ENCODE results near the gene PLD6.
A peak's percentile ranks its signal among the peaks of the same experiment; 100 is the strongest.

Gene PLD6

DNA sequence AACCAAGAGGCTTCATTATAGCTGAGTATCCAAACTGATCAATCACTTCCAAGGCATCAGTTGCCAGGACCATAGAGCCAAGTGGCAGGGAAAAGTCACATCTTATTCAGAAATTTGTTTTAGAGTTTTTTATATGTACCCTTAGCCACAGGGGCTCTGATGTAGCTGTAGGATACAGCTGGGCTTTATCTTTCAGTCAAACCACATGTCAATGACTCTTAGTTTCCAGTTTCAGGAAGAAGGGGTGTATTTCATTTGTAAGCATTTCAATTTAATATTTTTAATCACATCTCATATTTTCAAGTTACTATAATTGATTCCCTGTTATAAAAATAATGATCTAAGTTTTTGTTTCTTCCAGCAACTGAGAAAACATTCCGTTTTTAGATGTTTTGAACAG, 33.7 kb upstream of the PLD6 start (continued):
- TF ChIP-seq, protein P1, sequence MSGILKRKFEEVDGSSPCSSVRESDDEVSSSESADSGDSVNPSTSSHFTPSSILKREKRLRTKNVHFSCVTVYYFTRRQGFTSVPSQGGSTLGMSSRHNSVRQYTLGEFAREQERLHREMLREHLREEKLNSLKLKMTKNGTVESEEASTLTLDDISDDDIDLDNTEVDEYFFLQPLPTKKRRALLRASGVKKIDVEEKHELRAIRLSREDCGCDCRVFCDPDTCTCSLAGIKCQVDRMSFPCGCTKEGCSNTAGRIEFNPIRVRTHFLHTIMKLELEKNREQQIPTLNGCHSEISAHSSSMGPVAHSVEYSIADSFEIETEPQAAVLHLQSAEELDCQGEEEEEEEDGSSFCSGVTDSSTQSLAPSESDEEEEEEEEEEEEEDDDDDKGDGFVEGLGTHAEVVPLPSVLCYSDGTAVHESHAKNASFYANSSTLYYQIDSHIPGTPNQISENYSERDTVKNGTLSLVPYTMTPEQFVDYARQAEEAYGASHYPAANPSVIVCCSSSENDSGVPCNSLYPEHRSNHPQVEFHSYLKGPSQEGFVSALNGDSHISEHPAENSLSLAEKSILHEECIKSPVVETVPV (CRISPR knock-in tag; IDR thresholded peaks at IDR 0.05): no peak
- TF ChIP-seq OSR1 (CRISPR knock-in tag; IDR thresholded peaks at IDR 0.05) (no peak), ESRRG (CRISPR knock-in tag; IDR thresholded peaks at IDR 0.05) (no peak), BACH2 (CRISPR knock-in tag; IDR thresholded peaks at IDR 0.05; ENCODE audit: borderline replicate concordance) (no peak), ZNF70 (CRISPR knock-in tag; IDR thresholded peaks at IDR 0.05) (no peak), ARNTL (CRISPR knock-in tag; IDR thresholded peaks at IDR 0.05; ENCODE audit: borderline replicate concordance, low read depth) (no peak), ISL1 (CRISPR knock-in tag; IDR thresholded peaks at IDR 0.05) (no peak), ZFP3 (CRISPR knock-in tag; IDR thresholded peaks at IDR 0.05) (no peak)
- TF ChIP-seq, protein P2, sequence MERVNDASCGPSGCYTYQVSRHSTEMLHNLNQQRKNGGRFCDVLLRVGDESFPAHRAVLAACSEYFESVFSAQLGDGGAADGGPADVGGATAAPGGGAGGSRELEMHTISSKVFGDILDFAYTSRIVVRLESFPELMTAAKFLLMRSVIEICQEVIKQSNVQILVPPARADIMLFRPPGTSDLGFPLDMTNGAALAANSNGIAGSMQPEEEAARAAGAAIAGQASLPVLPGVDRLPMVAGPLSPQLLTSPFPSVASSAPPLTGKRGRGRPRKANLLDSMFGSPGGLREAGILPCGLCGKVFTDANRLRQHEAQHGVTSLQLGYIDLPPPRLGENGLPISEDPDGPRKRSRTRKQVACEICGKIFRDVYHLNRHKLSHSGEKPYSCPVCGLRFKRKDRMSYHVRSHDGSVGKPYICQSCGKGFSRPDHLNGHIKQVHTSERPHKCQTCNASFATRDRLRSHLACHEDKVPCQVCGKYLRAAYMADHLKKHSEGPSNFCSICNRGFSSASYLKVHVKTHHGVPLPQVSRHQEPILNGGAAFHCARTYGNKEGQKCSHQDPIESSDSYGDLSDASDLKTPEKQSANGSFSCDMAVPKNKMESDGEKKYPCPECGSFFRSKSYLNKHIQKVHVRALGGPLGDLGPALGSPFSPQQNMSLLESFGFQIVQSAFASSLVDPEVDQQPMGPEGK (CRISPR knock-in tag; IDR thresholded peaks at IDR 0.05; ENCODE audit: borderline replicate concordance): no peak

DNA sequence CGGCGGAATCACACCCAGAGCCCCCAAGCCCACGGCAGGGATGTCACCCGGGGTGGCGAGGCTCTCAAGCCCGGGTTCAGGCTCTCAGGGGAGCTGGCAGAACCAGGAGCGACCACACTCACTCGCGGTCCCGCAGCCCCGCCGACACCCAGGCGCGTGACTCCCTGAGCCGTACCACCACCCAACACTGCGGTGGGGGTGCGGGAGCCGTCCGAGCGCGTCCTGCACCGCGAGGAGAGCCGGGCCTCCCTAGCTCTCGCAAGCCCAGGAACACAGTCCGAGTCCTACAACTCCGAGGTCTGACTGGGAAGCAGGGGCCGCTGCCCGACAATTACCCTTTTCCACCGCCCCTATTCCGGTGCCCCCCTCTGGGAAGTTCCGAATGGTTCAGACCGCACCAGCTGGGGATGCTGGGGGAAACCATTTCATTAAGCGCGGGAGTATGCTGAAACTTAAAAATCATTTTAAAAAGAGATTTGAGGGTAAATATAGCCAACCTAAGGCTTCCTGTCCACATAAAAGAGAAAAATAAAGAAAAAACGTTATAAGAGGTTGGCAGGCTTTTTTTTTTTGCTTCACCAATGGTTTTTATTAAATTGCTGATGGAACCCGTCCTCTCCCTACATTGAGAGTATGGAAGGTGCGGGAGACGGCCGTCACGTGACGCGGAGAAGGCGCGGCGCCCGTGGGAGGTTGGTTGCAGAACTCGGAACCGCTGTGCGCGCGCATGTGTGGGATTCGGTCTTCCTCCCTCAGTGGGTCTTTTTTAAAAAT, 31.1 kb upstream of the PLD6 start, which contains the start of gene FLCN:
TSS of gene FLCN (minus strand) at position 143 of the 774 bp plus-strand sequence. CDS start 9,031 bp downstream, outside the sequence.
- peak; percentile 94 for ATAC-seq
- TF ChIP-seq BACH2 (CRISPR knock-in tag; IDR thresholded peaks at IDR 0.05; ENCODE audit: borderline replicate concordance) (no peak), ISL1 (CRISPR knock-in tag; IDR thresholded peaks at IDR 0.05) (no peak), SNAI2 (CRISPR knock-in tag; IDR thresholded peaks at IDR 0.05) (no peak), ZNF565 (CRISPR knock-in tag; conservative IDR thresholded peaks at IDR 0.05; ENCODE audit: low read depth) (no peak), PPARA (CRISPR knock-in tag; IDR thresholded peaks at IDR 0.05; ENCODE audit: borderline replicate concordance) (no peak), ZNF8 (CRISPR knock-in tag; IDR thresholded peaks at IDR 0.05) (no peak), ZFP3 (CRISPR knock-in tag; IDR thresholded peaks at IDR 0.05) (no peak), ZFP30 (CRISPR knock-in tag; IDR thresholded peaks at IDR 0.05) (no peak), RARB (CRISPR knock-in tag; IDR thresholded peaks at IDR 0.05) (no peak), ESRRG (CRISPR knock-in tag; IDR thresholded peaks at IDR 0.05) (no peak), ZNF70 (CRISPR knock-in tag; IDR thresholded peaks at IDR 0.05) (no peak), TCF4 (CRISPR knock-in tag; IDR thresholded peaks at IDR 0.05; ENCODE audit: borderline replicate concordance) (no peak)
- TF ChIP-seq, protein P3, sequence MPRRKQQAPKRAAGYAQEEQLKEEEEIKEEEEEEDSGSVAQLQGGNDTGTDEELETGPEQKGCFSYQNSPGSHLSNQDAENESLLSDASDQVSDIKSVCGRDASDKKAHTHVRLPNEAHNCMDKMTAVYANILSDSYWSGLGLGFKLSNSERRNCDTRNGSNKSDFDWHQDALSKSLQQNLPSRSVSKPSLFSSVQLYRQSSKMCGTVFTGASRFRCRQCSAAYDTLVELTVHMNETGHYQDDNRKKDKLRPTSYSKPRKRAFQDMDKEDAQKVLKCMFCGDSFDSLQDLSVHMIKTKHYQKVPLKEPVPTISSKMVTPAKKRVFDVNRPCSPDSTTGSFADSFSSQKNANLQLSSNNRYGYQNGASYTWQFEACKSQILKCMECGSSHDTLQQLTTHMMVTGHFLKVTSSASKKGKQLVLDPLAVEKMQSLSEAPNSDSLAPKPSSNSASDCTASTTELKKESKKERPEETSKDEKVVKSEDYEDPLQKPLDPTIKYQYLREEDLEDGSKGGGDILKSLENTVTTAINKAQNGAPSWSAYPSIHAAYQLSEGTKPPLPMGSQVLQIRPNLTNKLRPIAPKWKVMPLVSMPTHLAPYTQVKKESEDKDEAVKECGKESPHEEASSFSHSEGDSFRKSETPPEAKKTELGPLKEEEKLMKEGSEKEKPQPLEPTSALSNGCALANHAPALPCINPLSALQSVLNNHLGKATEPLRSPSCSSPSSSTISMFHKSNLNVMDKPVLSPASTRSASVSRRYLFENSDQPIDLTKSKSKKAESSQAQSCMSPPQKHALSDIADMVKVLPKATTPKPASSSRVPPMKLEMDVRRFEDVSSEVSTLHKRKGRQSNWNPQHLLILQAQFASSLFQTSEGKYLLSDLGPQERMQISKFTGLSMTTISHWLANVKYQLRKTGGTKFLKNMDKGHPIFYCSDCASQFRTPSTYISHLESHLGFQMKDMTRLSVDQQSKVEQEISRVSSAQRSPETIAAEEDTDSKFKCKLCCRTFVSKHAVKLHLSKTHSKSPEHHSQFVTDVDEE (CRISPR knock-in tag; IDR thresholded peaks at IDR 0.05): no peak
- TF ChIP-seq, protein P1 (CRISPR knock-in tag; IDR thresholded peaks at IDR 0.05): no peak
- TF ChIP-seq, protein P2 (CRISPR knock-in tag; IDR thresholded peaks at IDR 0.05; ENCODE audit: borderline replicate concordance): no peak

DNA sequence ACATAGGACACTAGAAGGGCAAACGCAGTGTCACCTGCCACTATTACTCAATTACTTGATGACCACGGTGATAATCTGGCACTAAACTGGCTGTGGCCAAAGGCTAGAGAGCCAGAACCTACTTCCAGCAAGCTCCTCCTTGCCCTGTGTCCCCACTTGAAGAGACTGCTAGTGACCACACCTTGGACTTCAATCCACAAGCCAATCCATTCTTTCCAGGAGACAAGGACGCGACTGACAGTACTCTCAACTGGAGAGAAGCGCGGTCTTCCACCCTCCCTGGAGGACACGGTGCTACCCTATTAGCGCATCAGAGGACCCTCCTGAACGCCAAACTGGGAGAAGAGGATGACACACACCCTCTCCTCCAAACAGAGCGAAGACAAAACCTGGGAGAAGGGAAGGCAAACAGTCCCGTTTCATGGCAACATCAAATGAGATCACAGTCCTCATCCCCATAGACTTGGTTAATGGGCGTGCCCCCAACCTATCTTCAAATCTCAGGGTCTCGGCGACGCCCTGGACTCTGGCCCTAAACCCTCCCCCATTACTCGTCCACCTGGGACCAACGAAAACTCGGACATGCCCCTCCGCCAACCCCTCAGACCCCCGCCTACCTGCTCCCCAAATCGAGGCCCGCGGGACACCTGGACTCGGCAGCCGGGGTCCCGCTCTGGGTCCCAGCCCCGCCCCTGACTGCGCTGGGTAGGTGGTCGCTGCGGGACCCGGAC, 30.3 kb upstream of the PLD6 start:
- ATAC-seq: peak; percentile 53
- TF ChIP-seq, protein P4, sequence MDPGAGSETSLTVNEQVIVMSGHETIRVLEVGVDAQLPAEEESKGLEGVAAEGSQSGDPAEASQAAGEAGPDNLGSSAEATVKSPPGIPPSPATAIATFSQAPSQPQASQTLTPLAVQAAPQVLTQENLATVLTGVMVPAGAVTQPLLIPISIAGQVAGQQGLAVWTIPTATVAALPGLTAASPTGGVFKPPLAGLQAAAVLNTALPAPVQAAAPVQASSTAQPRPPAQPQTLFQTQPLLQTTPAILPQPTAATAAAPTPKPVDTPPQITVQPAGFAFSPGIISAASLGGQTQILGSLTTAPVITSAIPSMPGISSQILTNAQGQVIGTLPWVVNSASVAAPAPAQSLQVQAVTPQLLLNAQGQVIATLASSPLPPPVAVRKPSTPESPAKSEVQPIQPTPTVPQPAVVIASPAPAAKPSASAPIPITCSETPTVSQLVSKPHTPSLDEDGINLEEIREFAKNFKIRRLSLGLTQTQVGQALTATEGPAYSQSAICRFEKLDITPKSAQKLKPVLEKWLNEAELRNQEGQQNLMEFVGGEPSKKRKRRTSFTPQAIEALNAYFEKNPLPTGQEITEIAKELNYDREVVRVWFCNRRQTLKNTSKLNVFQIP (CRISPR knock-in tag; IDR thresholded peaks at IDR 0.05; ENCODE audit: borderline replicate concordance, low read depth): no peak
- TF ChIP-seq, protein P1 (CRISPR knock-in tag; IDR thresholded peaks at IDR 0.05): no peak
- TF ChIP-seq ZFP3 (CRISPR knock-in tag; IDR thresholded peaks at IDR 0.05): no peak
- TF ChIP-seq, protein P3 (CRISPR knock-in tag; IDR thresholded peaks at IDR 0.05): no peak
- TF ChIP-seq ZNF8 (CRISPR knock-in tag; IDR thresholded peaks at IDR 0.05): no peak
- no peak for TF ChIP-seq ZNF70 (CRISPR knock-in tag; IDR thresholded peaks at IDR 0.05)

All from SK-N-SH treated with all-trans-retinoic acid at 6 μM for 48 hours (cell line).